Stimulated activated CD8-positive, alpha-beta memory T cell treated with anti-CD3 and anti-CD28 coated beads, Interleukin-15, amount 100 ng/mL, for 24 hours (primary cell): ENCODE data around the gene LILRB3.
"Not testable (repeated sequence)": the region's sequence is repeated elsewhere in the genome, so short reads cannot be mapped to it uniquely, and the experiment has no call there.

Source experiments
- DNase-seq: peaks from one replicate; pipeline ENCODE4 v3.0.0-alpha.2; 2020; ENCODE audit warnings: low read depth

The LILRB3 gene

DNA sequence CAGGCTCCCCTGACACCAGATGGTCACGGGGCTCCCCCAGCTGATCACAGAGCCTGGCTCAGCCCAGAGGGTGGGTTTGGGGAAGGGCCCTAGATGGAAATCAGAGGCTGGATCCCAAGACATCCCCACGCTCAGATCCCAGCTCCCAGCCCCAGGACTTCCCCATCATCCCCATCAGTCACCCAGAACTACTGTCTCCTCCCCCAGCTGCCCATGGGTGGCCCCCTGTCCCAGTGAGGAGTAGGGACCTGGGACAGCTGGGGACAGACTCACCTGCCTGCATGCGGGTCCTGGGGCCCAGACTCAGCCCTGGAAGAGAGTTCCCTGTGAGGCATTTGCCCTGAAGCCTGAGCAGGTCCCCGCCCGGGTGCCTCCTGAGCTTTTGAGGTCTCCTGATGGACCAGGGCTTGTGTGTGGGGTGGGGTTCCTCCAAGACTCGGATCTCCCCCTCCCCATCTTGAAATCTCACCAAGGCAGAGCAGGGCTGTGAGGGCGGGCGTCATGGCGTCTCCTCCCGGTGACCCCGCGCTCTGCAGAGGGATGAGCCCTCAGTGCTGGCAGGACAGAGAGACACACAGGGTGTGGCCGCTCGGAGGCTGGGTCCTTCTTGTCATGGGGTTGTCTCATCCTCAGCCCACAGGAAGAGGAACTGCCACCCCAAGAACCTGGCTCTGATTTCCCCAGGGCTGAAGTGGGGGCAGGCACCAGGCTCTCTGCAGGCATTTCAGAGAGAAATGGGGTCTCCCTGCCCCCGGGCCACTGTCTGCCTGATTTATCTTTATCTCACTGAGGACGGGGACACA, at the start of gene LILRB3:
LILRB3 (minus strand) TSS at position 534 of the 803 bp plus-strand sequence; CDS start at position 503, 31 bp downstream.
- not testable (repeated sequence) for DNase-seq

DNA sequence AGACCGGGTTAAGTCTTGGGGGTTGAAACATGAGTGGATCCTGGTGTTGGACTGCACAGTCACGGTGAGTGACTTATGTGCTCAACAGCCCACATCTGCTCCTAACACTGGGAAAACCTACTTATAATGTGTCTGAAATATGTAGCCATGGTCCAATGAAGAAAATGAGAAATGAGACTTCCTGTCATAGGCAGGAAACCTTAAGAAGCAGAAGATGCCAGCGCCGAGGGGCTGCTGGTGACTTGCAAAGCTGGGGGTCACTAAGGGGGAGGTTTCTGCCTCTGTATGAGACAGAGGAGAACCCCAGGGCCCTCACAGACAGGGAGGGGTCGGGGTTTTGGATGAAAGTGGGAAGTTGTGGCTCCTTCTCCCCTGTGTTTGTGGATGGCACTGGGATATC, 49.4 kb upstream of the LILRB3 start:
- DNase-seq: not testable (repeated sequence)

GRCh38 chr19:54271587-54271986, 48.8 kb upstream of the LILRB3 start:
- not testable (repeated sequence) for DNase-seq

GRCh38 chr19:54271106-54271505, 48.3 kb upstream of the LILRB3 start:
- no peak for DNase-seq

DNA sequence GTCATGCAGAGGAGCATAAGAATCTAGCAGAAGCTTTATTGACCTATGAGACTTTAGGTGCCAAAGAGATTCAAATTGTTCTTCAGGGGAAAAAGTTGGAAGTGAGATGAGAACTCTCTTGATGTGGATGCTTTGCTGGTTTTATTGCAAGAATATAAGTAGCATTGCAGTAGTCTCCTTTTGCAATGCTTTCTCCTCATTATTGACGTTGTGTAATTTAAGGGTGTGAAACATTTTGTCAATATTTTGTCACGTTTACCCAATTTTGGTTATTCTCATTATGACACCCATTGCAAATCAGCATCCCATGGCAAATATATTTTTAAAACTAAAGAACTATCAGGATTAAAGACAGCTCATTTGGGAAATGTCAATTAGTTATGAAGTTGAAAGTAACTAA, 46.1 kb upstream of the LILRB3 start:
- DNase-seq: no peak

GRCh38 chr19:54266133-54266532, 43.3 kb upstream of the LILRB3 start:
- peak; percentile 37 for DNase-seq

DNA sequence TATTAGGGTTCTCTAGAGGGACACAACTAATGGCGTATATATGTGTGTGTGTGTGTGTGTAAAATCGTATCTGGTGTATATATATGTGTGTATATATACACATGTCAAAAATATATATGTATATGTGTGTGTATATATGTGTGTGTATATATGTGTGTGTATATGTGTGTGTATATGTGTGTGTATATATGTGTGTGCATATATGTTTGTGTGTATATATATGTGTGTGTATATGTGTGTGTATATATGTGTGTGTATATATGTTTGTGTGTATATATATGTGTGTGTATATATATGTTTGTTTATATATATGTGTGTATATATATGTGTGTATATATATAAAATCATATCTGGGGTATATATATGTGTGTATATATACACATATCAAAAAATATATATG, 39.7 kb upstream of the LILRB3 start:
- DNase-seq: no peak

DNA sequence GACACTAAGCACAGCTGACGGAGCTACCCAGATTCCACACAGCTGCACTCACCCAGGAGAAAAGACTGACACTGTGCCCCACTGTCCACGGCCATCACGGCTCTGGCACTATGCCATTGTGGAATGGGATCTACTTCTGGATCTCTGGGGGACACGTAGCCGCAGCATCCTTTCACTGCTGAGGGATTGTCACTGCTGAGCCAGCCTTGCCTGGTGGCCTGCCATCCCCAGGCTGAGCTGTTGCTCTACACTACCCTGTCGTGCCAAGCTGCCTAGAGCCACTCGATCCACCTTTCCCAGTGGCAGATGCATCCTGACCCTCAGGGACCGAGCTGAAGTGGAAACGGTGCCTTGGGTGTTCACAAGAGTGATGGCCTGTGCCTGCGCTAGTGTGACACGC, 39.3 kb upstream of the LILRB3 start:
- DNase-seq: no peak

DNA sequence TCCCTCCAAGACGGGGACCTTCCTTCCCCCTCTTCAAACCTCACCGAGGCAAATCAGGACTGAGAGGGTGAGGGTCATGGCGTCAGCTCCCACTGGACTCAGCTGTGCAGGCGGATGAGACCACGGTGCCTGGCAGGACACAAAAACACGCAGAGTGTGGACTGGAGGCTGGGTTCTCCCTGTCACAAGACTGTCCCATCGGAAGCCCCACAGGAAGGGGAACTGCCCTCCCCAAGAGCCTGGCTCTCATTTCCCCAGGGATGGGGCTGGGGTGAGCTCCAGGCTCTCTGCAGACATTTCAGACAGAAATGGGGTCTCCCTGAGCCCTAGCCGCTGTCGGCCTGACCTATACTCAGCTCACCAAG, 34.3 kb upstream of the LILRB3 start, which contains the start of gene LILRB5:
LILRB5 (minus strand) TSS at position 158 of the 365 bp plus-strand sequence; CDS start at position 78, 80 bp downstream.
- DNase-seq: no peak

- no peak for DNase-seq
These were observed 33.7 kb upstream of the LILRB3 start for GRCh38 chr19:54256250-54257115.

GRCh38 chr19:54255105-54255775, 32.4 kb upstream of the LILRB3 start:
- no peak for DNase-seq

GRCh38 chr19:54254195-54254906, 31.5 kb upstream of the LILRB3 start:
- DNase-seq: no peak

GRCh38 chr19:54253331-54254194, 30.8 kb upstream of the LILRB3 start:
- no peak for DNase-seq

DNA sequence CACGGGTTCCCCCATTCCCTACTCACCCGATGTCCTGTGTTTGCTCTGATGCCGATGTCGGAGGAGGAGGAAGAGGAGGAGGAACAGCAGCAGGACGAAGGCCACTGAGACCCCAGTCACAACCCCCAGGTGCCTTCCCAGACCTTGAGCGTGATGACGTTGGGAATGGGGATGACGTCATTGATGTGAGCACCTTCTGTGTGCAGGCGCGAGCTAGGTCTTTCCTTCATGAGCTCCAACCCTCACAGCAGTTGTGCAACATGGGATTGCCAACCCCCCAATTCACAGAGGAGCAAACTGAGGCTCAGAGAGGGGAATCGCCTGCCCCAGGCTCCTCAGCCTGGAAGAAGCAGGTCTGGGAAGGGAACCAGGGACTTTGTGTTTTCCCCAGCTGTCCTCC, 30.0 kb upstream of the LILRB3 start:
- DNase-seq: no peak

DNA sequence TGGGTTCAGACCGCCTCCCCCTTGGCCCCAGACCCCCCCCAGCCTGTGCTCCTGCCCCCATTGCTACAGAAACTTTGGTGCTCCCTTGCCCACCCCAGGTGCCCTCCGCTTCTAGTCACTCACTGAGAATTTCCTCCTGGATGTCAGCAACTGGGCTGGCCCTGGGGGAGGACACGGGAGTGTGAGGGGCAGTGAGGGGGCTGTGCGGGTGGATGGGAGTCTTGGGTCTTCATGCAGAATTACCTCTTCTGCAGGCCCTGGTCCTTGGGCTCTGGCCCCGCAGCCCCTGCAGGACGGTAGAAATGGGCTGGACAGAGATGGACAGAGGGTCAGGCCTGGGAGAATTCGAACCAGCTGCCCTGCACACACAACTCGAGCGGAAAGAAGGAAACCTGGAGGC, 29.4 kb upstream of the LILRB3 start:
- DNase-seq: no peak

DNA sequence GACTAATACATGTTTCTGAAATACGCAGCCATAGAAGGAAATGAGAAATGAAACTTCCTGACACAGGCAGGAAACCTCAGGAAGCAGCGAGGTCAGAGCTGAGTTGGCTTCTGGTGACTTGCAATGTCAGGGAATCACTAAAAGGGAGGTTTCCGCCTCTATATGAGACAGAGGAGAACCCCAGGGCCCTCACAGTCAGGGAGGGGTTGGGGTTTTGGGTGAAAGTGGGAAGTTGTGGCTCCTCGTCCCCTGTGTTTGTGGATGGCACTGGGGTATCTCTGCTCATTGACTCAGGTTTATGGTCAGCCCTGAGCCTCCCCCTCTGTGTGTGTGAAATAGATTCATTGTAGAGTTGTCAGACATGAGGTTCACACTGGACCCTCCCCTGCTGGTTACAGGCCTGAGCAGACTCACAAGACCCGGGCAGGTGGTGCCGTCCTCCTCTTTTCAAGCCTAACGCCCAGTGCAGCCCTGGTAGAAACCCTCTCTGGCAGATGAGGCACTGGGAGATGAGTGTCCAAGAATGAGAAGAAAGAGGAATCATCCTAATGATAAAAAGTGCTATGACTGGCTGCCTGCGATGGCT, 25.3 kb upstream of the LILRB3 start:
- DNase-seq: no peak

DNA sequence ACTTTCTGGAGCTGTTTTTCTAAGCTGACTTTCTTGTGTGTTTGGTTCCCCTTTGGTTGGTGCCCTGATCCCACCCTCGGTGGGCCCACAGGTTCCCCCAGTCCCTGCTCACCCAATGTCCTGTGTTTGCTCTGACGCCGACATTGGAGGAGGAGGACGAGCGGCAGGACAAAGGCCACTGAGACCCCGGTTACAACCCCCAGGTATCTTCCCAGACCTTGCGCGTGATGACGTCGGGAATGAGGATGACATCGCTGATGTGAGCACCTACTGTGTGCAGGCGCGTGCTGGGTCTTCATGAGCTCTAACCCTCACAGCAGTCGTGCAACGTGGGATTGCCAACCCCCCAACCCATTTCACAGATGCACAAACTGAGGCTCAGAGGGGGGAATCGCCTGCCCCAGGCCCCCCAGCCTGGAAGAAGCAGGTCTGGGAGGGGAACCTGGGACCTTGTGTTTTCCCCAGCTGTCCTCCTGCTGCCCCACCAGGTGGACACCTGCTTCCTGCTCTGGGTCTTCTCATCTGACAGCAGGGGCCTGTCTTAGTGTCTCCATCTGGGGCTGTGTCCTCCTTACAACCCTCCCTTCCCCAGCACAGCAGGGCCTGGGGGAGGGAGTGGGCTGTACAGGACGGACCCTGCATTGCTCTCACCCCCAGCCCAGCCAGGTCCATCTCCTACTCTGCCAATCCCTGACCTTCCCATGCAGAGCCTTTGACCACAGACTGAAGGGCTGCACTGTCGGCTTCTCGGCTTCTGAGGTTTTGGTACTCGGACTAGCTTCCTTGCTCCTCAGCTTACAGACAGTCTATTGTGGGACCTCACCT, 24.5 kb upstream of the LILRB3 start:
- no peak for DNase-seq

DNA sequence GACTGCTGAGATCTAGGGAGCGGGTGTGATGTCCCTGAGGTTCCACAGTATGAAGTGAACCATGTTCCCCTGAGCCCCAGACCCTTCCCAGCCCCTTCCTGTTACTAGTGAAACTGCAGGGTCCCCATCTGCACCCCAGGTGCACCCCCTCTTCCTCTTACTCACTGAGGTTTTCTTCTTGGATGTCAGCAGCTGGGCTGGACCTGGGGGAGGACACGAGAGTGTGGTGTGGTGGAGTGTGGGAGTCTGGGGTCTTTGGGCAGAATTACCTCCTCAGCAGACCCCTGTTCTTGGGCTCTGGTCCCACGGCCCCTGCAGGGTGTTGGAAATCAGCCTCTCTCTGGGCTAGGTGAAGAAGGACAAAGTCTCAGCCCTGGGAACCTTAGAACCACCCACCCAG, 23.1 kb upstream of the LILRB3 start:
- no peak for DNase-seq

- not testable (repeated sequence) for DNase-seq
These were observed 21.0 kb upstream of the LILRB3 start for GRCh38 chr19:54243809-54244208.

DNA sequence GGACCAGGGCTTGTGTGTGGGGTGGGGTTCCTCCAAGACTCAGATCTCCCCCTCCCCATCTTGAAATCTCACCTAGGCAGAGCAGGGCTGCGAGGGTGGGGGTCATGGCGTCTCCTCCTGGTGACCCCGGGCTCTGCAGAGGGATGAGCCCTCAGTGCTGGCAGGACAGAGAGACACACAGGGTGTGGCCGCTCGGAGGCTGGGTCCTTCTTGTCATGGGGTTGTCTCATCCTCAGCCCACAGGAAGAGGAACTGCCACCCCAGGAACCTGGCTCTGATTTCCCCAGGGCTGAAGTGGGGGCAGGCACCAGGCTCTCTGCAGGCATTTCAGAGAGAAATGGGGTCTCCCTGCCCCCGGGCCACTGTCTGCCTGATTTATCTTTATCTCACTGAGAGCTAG, 19.8 kb upstream of the LILRB3 start, which contains the start of gene LILRA6:
LILRA6 (minus strand) TSS at position 145 of the 400 bp plus-strand sequence.
- not testable (repeated sequence) for DNase-seq
